Smooth muscle cell (in vitro differentiated cells): ENCODE measurements around the gene TMEM63C. TPM values are rescaled to one million over a fixed set of nuclear protein-coding genes. Genes with fewer than 3 reads are reported as not detected.

Experiments used
- DNase-seq: peaks from one replicate; lab custom pipeline; 2025; ENCODE audit not compliant: unreplicated experiment; lab: John Stamatoyannopoulos, UW
- H2AFZ ChIP-seq: fragments of 200-600 bp; sonication (generic); 2 replicates; pipeline ENCODE4 v1.6.0; 2016; ENCODE audit warnings: antibody characterized with exemption, low read depth, mild to moderate bottlenecking
- H3F3A ChIP-seq: fragments of 200-600 bp; sonication (generic); 2 replicates; pipeline ENCODE4 v1.6.0; 2017; ENCODE audit warnings: antibody characterized with exemption, low read depth
- H3K27ac ChIP-seq: fragments of 200-600 bp; sonication (generic); 2 replicates; pipeline ENCODE4 v1.5.1; 2016; ENCODE audit warnings: low read depth, mild to moderate bottlenecking
- H3K27me3 ChIP-seq: fragments of 200-600 bp; sonication (generic); 2 replicates; pipeline ENCODE4 v1.6.1; 2016; ENCODE audit warnings: low read depth, mild to moderate bottlenecking
- H3K36me3 ChIP-seq: fragments of 200-600 bp; sonication (generic); 2 replicates; pipeline ENCODE4 v1.5.1; 2016; ENCODE audit warnings: low read depth
- H3K4me1 ChIP-seq: fragments of 200-600 bp; sonication (generic); 2 replicates; pipeline ENCODE4 v1.5.1; 2016; ENCODE audit warnings: low read depth
- H3K4me2 ChIP-seq: fragments of 200-600 bp; sonication (generic); 2 replicates; pipeline ENCODE4 v1.6.0; 2016; ENCODE audit warnings: mild to moderate bottlenecking
- H3K4me3 ChIP-seq: fragments of 200-600 bp; sonication (generic); 2 replicates; pipeline ENCODE4 v1.5.1; 2016; ENCODE audit warnings: mild to moderate bottlenecking
- H3K79me2 ChIP-seq: fragments of 200-600 bp; sonication (generic); 2 replicates; pipeline ENCODE4 v1.6.0; 2016; ENCODE audit warnings: low read depth, mild to moderate bottlenecking
- H3K9ac ChIP-seq: fragments of 200-600 bp; sonication (generic); 2 replicates; pipeline ENCODE4 v1.6.0; 2016; ENCODE audit warnings: low read depth
- H3K9me3 ChIP-seq: fragments of 200-600 bp; sonication (generic); replicated peaks from 2 replicates; pipeline ENCODE4 v1.5.1; 2016; ENCODE audit warnings: low read depth
- H4K20me1 ChIP-seq: fragments of 200-600 bp; sonication (generic); 2 replicates; pipeline ENCODE4 v1.6.0; 2016; ENCODE audit warnings: low read depth
- CTCF ChIP-seq: fragments of 200-600 bp; sonication (generic); IDR thresholded peaks from 2 replicates; pipeline ENCODE4 v1.5.1; 2017; ENCODE audit warnings: borderline replicate concordance, mild to moderate bottlenecking, antibody characterized with exemption; ENCODE audit not compliant: insufficient read depth, poor library complexity, severe bottlenecking
- WGBS: methylation state at CpG from one replicate; pipeline ENCODE4 v1.1.7; 2016; ENCODE audit warnings: low lambda C conversion rate; 5-methylcytosine and 5-hydroxymethylcytosine counted together
- polyA plus RNA-seq: library from polyadenylated mRNA; unstranded; fragments of >200 nt; fragmentation: Nextera tagmentation; extraction: Ambion mirVana; gene quantifications from 2 replicates; pipeline ENCODE4 v1.2.1, GENCODE V29; 2016
- total RNA-seq: library from RNA; depleted of rRNA; stranded (reverse); fragments of >200 nt; gene quantifications from 2 replicates; pipeline ENCODE4 v1.2.3, GENCODE V29; 2014

Gene TMEM63C
- total and polyA plus RNA-seq, 2 experiments from 2014 or later, result 4.3 to 7.7 TPM

DNA sequence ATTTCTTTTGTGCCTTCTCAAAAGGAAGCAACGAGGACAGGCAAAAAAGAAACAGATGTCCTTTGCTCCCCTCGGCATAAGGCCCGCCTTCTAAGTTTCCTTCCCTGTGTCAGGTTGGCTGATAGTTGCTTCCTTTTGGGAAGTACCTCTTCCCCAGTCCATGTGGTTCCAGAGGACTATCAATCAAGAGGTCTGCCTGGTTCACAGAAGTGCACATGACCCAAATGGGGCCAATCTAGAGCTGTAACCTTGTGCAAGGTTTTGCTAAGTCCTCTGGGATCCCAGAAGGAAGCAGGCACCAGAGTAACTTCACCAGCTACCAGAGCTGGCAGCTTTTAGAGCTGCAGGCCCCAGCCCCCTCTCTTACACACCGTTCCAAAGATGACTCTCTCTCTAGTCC lies 42.6 kb downstream of the TMEM63C start:
- no peak overlapping the region for H3K4me3 ChIP-seq
- H3K4me1 ChIP-seq, result no peaks in the 10 kb centered on the region
- 74% methylated on average over 4 of the region's 4 CpGs for WGBS
- H3K4me2 ChIP-seq, result no peak overlapping the region
- no peak overlapping the region for H2AFZ ChIP-seq
- H3K36me3 ChIP-seq, result no peaks in the 10 kb centered on the region
- no peaks in the 10 kb centered on the region for H3K27me3 ChIP-seq
- no peaks in the 10 kb centered on the region for H3K9me3 ChIP-seq
- no peak overlapping the region for H3K9ac ChIP-seq
- no peak overlapping the region for H3K27ac ChIP-seq
- no peaks in the 10 kb centered on the region for H4K20me1 ChIP-seq
- no peak for DNase-seq
- TF ChIP-seq CTCF, result no peak
- no peaks in the 10 kb centered on the region for H3K79me2 ChIP-seq
- no peaks in the 10 kb centered on the region for H3F3A ChIP-seq

DNA sequence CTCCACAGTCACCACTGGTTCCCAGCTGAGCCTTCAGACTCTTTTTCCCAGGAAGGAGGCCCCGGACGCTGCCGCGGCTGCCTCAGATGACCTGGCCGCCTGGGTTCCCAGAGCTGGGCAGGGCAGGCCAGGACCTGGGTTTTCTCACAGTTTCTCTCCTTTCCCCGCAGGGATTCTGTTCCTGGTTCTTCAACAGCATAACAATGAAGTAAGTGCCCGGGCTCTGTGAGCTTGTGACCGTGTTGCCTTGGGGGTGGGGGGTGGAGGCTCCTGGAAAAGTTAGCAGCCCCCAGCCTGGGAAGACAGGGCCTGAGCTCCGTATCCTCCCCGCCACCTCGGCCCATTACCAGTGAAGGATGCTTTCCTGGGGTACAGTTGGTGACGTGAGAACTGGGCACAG lies 43.7 kb downstream of the TMEM63C start:
- Histone ChIP-seq H3K4me2 (no peak overlapping the region), H3K4me1 (no peaks in the 10 kb centered on the region), H3K36me3 (no peaks in the 10 kb centered on the region), H3F3A (no peaks in the 10 kb centered on the region), H3K27ac (no peak overlapping the region), H2AFZ (no peak overlapping the region), H3K4me3 (no peak overlapping the region), H3K79me2 (no peaks in the 10 kb centered on the region), H3K9ac (no peak overlapping the region), H4K20me1 (no peaks in the 10 kb centered on the region), H3K9me3 (no peaks in the 10 kb centered on the region), H3K27me3 (no peaks in the 10 kb centered on the region)
- no peak for TF ChIP-seq CTCF
- 77% methylated on average over 12 of the region's 12 CpGs for WGBS
- DNase-seq, result no peak

- H3K36me3 ChIP-seq, result no peaks in the 10 kb centered on the region
- no peaks in the 10 kb centered on the region for H3K4me1 ChIP-seq
- H3K4me2 ChIP-seq, result no peak overlapping the region
- no peak for DNase-seq
- TF ChIP-seq CTCF, result no peak
- no peak overlapping the region for H3K27ac ChIP-seq
- H2AFZ ChIP-seq, result no peak overlapping the region
- H3F3A ChIP-seq, result no peaks in the 10 kb centered on the region
- 95% methylated on average over 14 of the region's 14 CpGs for WGBS
- no peaks in the 10 kb centered on the region for H3K27me3 ChIP-seq
- no peaks in the 10 kb centered on the region for H3K9me3 ChIP-seq
- no peaks in the 10 kb centered on the region for H4K20me1 ChIP-seq
- H3K9ac ChIP-seq, result no peak overlapping the region
- H3K4me3 ChIP-seq, result no peak overlapping the region
- H3K79me2 ChIP-seq, result no peaks in the 10 kb centered on the region
Measured at GRCh38 chr14:77225892-77226557, 44.4 kb downstream of the TMEM63C start.

DNA sequence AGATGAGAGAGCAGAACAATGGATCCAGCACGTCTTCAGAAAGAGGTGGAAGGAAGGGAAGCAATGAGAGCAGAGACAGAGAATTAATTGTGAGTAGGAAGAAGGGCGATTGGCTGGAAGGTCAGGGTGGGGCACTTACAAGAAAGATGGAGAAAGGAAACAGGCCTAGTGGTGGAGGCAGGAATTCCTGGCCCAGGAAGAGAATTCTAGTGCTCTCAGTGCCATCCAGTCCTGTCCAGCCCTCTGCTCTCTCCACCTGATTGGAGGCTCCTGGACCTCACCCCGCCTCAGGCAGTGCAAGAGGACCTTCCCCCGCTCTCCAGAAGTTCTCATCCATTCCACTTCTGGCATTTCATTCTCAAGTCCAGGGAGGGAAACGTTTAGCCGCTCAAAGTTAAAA lies 46.5 kb downstream of the TMEM63C start:
- Histone ChIP-seq H3K9ac (no peak overlapping the region), H3K9me3 (no peaks in the 10 kb centered on the region), H3K79me2 (no peaks in the 10 kb centered on the region), H3K27me3 (no peaks in the 10 kb centered on the region), H3K4me1 (no peaks in the 10 kb centered on the region), H3F3A (no peaks in the 10 kb centered on the region), H3K36me3 (no peaks in the 10 kb centered on the region), H3K4me3 (no peak overlapping the region), H4K20me1 (no peaks in the 10 kb centered on the region), H2AFZ (no peak overlapping the region), H3K4me2 (no peak overlapping the region), H3K27ac (no peak overlapping the region)
- WGBS, result 63% methylated on average over 6 of the region's 6 CpGs
- TF ChIP-seq CTCF, result no peak
- no peak for DNase-seq
